Dermis blood vessel endothelial cell (primary cell): Measurements from ENCODE around the gene CAMTA1. TPM values are rescaled to one million over a fixed set of nuclear protein-coding genes. Genes with fewer than 3 reads are reported as not detected.

Experiments
- DNase-seq: peaks from one replicate; pipeline ENCODE4 v3.0.0; 2010
- total RNA-seq: library from RNA; depleted of rRNA; stranded (reverse); fragments of >200 nt; gene quantifications from 2 replicates; pipeline ENCODE4 v1.2.3, GENCODE V29; 2014

CAMTA1 gene
- total RNA-seq, 1 donor from 2014 or later, result 58.4 TPM

DNA sequence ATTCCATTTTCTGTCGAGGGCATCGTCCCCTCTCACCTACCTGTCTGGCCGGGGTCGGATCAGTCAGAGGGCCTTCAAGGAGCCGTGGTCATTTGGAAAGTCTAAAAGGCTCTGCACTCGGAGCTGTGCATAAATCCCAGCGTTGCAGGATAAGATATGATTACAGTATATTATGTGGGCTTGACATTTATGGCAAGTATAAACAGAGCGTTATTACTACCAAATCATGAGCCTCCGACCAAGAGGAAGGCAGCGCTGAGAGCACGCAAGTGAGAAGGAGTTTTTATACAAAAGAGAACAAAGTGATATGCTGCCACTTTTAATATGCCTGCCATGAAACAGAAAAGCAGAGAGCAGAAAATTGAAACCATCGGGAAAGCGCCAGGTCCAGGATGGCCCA, 566.4 kb downstream of the CAMTA1 start:
- no peak for DNase-seq

- no peak for DNase-seq
Observed at GRCh38 chr1:7352364-7352763, 567.1 kb downstream of the CAMTA1 start.

- no peak for DNase-seq
Observed at GRCh38 chr1:7352974-7353373, 567.7 kb downstream of the CAMTA1 start.

DNA sequence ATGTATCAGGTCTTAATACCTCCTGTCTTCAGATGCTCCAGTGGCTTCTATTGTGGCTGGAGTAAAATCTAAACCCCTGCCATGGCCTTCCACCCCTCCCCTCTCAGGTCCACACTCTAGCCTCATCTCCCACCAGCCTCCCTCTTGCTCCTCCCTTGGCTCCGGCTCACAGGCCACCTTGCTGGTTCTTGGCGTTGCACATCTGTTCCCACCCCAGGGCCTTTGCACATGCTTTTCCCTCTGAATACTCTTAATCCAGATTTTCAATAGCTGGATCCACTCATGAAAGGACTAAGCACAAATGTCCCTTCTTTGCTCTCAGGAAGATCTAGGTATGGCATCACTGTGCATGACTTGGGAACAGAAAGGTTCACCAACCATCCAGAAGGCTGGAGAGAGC, 570.4 kb downstream of the CAMTA1 start:
- DNase-seq, result no peak

DNA sequence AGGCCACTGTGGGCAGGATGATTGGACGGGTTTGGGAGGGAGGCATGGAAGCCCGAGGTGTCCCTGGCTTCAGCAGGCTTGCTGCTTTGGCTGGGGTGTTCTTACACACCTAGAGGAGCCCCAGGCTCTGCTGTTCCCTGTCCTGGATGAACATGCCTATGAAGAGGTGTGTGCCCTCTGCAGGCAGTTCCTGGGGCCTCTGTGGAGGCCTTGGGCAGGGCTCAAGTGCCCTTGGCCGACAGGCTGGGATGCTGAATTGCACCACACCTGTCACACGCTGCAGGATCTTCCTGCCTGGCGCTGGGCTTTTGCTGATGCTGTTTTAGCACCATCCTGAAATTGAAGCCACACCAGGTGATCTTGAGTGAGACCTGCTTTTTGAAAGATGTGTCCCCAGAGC, 570.8 kb downstream of the CAMTA1 start:
- no peak for DNase-seq

- no peak for DNase-seq
Observed at GRCh38 chr1:7358425-7358824, 573.2 kb downstream of the CAMTA1 start.

- DNase-seq, result no peak
Observed at GRCh38 chr1:7360526-7360925, 575.3 kb downstream of the CAMTA1 start.

DNA sequence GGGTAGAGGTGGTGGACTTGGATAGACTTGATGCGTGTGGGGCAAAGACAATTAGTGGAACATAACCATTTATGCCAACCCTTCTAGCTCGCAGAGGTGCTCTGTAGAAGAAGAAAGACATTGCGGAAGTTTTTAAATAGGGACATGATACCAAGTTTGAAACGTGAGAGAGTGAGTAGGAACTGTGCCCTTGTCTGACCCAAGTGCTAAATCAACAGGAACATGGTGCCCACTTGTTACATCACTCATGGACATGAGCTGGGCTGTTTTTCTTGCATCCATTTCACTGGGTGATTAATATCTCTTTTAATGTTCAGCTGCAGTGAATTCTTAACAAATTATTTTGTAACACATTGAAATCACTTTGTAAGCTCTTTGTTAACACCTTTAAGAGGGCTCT, 577.7 kb downstream of the CAMTA1 start:
- no peak for DNase-seq

- no peak for DNase-seq
Observed at GRCh38 chr1:7363450-7363849, 578.2 kb downstream of the CAMTA1 start.

- DNase-seq, result no peak
Observed at GRCh38 chr1:7365706-7366105, 580.5 kb downstream of the CAMTA1 start.

- DNase-seq, result no peak
Observed at GRCh38 chr1:7366286-7366954, 581.2 kb downstream of the CAMTA1 start.

DNA sequence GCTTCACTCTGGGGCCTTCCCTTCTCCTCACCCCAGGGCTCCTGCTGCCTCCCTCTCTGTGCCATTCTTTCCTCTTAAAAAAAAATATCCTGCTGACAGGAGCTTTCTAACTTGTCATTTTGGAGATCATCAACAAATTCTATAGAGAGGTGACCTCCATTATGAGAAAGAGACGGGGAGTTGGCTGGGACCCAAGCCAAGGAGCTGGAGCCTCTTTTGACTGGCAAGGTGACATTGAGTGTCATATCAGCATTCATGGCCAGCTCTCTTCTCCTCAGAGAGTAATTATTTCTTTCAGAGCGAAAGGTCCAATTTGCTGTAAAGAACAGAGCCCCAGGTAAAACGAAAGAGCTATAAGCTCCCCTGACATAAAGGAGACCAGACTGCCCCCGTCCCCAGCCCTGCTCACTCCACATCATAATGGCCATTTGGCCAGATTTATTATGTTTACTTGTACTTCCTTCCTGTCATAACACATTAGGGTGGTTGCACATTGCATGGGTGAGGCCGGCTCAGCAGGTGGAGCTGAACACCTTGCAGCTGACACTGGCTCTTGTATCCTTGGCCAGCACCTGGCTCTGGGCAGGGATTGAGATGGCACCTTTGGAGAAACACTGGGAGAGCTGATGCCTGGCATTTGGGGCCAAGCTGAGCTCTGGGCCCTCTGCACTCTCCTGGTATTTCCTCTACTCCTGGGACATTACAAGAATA, 581.9 kb downstream of the CAMTA1 start:
- DNase-seq, result no peak

DNA sequence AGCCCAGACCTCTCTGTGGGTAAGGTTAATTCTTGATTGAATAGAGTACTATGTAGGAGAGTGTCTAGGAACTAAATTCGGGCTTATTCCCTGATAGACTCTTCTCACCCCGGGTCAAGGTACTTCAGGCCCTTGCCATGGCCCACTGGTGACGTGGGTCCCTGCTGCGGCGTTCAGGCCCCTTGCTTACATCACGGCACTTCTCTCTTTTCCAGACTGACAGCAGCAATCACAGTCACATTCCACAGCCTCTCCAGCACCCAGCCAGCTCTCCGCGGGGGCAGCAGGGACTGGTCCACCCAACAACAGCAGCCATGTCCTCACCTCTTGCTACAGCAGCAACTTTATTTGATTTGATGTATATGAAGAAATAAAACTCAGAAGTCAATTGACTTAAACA, 584.6 kb downstream of the CAMTA1 start:
- no peak for DNase-seq

DNA sequence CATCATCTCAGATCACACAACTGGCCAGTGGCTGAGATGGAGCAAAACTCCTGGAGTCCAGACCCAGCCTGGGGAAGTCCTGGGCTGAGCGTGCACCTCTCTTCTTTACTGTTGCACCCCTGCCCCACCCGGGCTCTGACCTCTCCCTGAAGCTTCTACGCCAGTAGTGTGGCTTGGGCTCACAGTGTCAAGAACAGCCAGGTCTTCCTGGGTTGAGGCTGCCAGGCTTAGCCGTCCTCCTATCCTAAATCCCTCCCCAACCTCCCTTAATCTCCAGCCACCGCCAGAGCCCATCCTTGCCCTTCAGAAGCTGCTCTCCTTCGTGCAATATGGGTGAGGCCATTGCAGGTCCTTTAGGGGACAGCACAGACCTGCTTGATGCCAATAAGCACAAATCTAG, 586.7 kb downstream of the CAMTA1 start:
- DNase-seq, result no peak

DNA sequence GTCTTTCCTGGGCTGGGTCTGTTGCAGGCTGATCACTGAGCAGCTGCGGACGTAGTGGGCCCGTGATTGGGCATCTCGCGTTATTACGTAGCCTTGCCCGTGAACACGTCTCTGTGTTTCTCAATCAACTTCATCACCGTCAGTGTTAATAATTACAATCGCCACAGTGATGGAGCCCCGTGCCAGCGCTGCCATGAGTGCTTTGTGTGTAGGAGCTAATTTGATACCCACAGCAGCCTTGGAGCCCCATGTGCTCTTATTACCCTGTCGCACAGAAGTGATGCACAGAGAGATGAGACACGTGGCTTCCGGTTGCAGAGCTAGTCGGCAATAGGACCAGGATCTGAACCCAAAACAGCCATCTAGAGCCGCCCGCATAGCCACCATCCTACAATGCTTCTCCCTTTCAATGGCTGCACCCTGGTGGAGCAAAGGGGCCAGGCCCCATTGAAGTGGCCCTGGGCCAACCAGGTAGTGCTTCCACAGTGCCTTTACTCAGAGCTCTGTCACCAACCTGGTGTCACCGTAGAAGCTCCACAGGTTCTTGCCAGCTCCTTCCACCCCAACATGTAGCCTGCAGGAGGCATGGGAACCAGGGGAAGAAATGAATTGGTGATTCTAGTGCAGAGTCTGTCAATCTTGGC, 587.3 kb downstream of the CAMTA1 start:
- DNase-seq, result no peak

- no peak for DNase-seq
Observed at GRCh38 chr1:7373251-7373650, 588.0 kb downstream of the CAMTA1 start.

- peak; percentile 24 for DNase-seq
Observed at GRCh38 chr1:7373876-7374562, 588.8 kb downstream of the CAMTA1 start.

- no peak for DNase-seq
Observed at GRCh38 chr1:7374563-7375160, 589.4 kb downstream of the CAMTA1 start.

- DNase-seq, result no peak
Observed at GRCh38 chr1:7375329-7375728, 590.1 kb downstream of the CAMTA1 start.

- DNase-seq, result no peak
Observed at GRCh38 chr1:7375781-7376660, 590.8 kb downstream of the CAMTA1 start.

DNA sequence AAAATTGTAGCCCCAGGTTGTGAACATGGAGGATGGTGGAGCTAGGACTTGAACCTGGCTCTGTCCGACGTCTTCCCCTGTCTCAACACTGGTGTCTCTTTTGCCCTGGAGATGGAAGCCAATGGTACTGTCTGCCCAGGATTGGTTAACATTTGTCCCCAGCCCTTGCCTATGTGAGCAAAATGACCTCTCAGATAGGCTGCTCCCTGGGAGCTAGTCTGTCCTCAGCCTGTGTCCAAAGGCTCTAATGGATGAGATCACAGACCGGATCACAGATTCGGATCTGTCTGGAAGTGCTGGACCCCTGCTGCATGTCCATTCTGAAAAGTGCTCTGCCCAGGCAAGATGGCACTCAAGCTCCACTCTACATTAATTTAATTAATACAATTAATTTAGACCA, 591.4 kb downstream of the CAMTA1 start:
- no peak for DNase-seq
